ENCODE measurements around the gene BAHCC1.

Gene BAHCC1

GRCh38 chr17:81464586-81464985 is 69.3 kb downstream of the BAHCC1 start:
- FAIRE-seq = no peak

- FAIRE-seq = no peak
These were observed 70.7 kb downstream of the BAHCC1 start for GRCh38 chr17:81465910-81466309.

DNA sequence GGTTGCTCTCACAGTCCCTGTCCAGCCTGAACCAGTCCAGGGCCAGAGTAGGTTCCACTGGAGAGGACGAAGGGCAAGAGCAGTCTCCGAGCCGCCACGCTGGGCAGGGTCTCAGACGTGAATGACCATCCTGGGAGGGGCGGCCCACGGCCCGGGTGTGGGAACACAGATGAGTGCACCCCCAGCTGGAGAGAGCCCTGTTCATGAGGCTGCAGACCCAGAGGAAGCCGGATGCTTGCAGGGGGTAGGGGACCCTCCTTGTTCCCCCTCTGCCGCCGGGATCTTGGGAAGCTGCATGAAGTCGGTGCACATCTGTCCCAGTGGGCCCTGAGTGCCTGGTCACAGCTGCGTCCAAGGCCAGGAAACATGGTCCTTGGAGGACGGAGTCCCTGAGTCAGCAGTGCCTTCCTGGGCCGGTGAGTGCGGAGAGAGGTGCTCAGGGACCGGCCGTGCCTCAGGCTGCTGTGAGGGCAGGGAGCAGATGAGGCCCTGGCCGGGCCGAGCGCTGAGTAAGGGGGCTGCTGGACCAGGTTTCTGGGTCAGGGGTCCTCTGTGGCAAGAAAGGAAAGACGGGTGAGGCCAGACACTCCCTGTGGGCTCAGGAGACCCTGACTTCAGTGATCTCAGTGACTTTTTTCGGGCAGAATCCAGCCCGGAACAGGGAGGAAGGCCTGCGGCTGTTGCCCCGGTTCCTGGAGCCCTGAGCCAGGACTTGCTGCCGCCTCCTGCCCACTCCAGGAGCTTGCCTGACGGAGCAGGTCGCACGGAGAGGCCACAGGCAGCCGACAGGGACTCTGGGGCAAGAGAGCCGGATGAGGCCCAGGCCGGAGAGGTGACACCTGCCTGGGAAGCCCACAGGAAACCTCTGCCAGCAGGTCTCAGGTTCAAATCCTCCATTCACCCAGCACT is 71.6 kb downstream of the BAHCC1 start:
- no peak for FAIRE-seq

DNA sequence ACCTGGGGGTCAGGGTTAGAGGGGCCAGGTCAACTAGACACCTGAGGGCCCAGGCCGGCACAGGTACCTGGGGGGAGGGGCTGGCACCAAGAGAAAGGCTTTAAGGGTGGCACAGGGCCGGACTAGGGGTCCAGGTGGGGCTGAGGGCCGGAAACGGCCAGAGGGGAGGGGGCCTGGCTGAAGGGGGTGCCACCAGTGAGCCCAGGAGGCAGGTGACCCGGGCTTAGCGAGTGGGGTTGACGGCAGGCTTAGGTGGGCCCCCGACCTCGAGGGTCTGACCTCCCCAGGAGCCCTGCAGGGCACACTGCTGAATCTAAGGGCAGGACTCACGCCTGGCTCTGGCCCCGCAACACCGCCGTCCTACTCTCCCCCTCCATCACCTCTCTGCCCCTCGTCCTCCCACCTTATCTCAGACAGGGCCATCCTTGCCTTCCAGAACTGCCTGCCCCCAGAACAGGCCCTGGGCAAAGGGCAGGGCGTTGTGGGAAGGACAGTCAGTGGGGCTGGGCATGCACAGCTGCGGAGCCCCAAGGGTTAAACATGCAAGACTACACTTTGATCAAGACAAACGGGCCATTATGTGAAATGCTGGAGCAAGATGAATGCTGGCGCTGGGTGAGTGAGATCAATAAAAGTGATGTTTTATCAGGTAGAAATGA is 73.0 kb downstream of the BAHCC1 start:
- no peak for FAIRE-seq

GRCh38 chr17:81468770-81469121 is 73.5 kb downstream of the BAHCC1 start:
- no peak for FAIRE-seq

GRCh38 chr17:81469266-81469665 is 74.0 kb downstream of the BAHCC1 start:
- FAIRE-seq = no peak

DNA sequence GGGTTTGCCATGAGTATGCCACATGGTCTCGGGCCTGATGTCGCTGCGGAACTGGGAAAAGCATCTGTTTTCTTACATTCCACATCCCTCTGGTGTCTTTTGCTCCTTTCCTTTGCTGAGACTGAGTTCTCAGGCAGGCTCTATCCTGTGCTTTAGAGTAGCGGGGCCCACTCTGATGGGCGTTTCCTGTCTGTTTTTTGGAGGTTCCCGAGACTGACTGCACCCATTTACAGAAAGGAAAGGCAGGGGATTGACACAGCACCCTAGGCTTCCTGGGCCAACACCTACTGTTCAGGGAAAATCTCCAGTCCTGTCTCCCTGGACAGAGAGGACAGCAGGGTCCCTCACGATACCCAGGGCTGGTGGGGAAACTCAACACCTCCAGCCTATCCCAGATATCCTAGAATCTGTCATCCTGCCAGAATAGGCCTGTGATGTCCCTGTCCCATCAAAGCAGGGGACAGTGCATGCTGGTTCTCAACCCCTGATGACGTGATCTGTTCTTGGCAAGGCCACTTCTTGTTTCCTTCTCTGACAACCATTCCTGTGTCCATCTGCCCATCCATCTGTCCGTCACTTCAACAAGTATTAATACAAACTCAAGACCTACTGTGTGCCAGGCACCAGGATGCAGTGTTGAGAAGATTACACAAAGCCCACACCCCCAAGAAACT is 75.2 kb downstream of the BAHCC1 start:
- no peak for FAIRE-seq

GRCh38 chr17:81470944-81471817 is 75.9 kb downstream of the BAHCC1 start:
- FAIRE-seq = no peak

- FAIRE-seq = no peak
These were observed 76.7 kb downstream of the BAHCC1 start for GRCh38 chr17:81471818-81472456.

DNA sequence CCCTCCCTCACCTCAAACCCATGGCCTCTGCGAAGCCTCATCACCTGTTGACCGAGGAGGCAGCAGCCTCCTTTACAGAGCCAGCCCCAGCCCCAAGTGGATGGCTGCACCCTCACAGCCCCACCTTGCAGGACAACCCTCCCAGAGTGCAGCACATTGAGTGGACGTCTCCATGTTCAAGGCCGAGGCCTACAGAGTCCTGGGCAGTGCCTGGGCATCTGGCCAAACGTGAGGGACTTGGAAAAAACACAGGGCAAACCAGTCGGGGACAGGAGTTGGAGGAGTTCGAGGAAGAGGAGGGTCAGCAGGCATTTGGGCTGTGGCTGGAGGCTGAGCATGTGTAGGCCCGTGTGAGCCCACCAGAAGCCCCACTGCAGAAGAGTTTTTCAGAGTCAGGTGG is 77.8 kb downstream of the BAHCC1 start:
- FAIRE-seq = no peak

DNA sequence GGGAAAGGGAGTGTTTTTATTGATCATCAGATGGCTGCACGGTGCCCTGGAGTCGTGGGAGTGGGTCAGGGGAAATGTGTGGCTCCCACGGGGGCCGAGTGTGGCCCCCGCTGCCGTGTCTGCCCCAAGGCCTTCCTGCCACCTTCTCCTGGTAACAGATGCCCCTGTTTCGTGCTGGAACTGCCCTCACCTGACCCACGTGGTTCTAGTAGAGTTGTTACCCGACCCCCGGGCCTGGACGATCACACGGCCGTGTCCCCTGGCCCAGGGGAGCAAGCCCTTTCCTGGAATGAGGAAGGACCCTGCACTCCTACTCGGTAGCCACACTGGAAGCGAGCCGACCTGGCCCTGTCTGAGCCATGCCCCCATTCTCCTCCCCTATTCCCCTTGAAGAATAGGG is 79.7 kb downstream of the BAHCC1 start:
- FAIRE-seq = no peak

- no peak for FAIRE-seq
These were observed 80.8 kb downstream of the BAHCC1 start for GRCh38 chr17:81476097-81476496.

- FAIRE-seq = no peak
These were observed 81.4 kb downstream of the BAHCC1 start for GRCh38 chr17:81476635-81477034.

DNA sequence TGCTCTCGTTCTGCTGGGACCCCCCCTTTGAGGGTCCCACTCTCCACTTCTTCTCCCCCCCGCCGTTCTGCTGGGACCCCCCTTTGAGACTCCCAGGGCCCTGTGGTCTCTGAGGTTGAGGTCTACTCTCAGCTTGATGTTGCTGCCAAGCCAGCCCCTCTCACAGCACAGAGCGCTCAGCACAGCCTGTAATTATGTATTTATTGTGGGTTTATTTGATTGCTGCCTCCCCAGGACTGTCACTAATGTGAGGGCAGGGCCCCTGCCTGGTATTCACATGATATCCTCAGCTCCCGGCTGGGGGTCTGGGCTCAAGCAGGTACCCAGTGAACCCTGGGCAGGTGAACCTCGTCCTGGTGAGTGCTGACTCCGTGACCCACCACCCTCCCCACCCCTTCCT is 81.9 kb downstream of the BAHCC1 start:
- no peak for FAIRE-seq

DNA sequence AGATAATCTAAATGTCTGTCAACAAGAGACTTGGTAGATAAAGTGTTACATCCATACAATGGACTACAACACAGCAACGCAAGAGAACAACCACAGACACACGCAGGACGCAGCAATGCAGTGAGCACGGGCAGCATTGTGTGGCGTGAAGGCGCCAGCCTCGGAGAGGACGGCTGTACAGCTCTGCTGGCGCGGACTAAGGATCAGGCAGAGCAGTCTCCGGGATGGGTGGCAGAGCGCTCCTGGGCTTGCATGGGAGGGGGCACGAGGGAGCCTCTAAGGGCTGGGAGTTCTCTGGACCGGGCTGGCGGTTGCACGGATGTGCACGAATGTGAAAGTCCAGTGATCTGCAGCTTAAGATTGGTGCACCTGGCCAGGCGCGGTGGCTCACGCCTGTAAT is 82.9 kb downstream of the BAHCC1 start:
- FAIRE-seq = no peak

DNA sequence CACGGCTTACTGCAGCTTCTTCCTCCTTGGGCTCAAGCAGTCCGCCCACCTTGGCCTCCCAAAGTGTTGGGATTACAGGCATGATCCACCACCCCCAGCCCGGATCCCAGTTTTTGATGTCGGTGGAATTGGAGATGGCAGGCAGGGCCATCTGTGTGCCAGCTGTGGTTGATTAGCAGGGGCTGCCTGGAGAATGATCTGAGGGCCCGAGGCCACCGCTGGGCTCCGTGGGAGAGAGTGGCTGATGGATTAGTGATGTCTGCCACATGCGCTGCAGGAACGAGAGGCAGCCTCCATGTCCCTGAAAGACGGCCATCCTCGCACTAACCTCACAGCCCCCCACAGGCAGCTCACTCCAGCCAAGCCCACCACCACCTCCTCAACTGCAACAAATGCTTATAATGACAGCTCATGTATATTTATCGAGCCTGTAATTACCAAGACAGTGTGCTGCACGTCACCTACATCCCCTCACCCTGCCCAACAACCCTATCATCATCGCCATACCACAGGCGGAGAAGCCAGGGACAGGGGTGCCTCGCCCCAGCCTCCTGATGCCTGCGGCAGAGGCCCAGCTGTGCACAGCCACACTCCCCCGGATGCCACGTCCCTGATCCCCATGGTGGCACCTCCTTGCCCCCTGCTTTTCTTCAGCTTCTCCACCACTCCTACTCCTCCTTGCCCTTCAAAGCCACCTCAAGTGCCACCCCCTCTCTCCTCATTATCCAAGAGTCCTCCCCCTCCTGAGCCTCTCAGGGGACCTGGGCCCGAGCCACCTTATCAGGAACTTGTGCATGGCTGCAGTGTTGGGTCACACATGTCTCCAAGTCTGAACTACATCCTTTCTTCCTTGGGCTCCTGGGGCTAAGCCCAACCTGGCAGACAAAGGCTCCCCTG is 84.2 kb downstream of the BAHCC1 start:
- no peak for FAIRE-seq

DNA sequence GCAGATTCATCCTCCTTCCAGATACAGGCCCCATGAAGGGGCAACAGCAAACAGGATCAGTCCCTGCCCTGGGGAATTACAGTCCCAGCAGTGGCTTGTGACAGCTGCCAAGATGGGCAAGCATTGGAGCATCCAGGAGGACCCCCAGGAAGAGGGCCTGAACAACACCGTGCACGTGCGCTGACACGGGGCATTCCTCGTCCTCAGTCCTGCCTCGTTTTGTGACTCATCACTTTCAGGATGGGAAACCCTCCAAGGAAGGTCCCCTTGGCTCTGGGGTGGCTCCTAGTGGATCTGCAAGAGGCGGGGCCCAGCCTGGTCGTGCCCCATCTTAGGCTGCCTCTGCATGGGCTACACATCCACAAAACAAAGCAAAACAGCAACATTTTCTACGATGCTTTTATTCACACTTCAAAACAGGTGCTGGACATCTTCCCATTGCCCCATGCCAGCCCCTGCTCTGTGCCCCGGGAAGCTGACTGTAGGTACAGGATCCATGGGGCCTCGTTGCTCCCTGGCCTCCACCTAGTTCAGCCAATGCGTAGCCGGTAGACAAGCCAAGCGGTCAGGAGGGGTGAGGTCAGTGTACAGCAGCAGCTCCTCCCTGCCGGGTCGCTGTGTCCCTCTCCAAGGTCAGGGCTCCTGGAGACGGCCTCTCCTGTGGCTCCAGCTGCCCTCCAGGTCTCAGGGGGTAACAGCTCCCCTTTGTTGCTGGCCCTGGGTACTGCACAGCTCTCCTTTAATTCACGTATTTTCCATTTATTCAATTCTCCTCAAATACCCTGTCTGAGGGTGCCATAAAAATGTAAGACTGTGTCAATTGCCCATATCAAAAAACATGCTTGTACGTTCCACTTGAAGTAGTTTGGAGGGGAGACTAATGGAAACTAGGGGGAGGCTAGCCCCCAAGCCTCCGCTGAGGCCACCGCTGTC is 85.1 kb downstream of the BAHCC1 start:
- no peak for FAIRE-seq

- FAIRE-seq = no peak
These were observed 86.0 kb downstream of the BAHCC1 start for GRCh38 chr17:81481073-81481799.

GRCh38 chr17:81481815-81482505 is 86.7 kb downstream of the BAHCC1 start:
- no peak for FAIRE-seq
